PC-3 (cell line): ENCODE data around the gene KCNQ1. TPM values are rescaled to one million over a fixed set of nuclear protein-coding genes. Genes with fewer than 3 reads are reported as not detected.

Experiments used
- ATAC-seq: fragments of 200-7000 bp; cut with Tn5 transposase; 2 replicates; pipeline ENCODE4 v1.9.1; 2020; ENCODE audit warnings: mild to moderate bottlenecking, moderate library complexity
- BruUV-seq: library from RNA; stranded (reverse); fragments of 400-500 nt; replicated peaks from 2 replicates; lab custom pipeline; 2021; lab: Mats Ljungman, UMichigan
- CTCF ChIA-PET: fragments of 300-600 bp; sonication (Branson Sonifier 250); formaldehyde crosslinking; loops from one replicate; lab custom pipeline; 2022; ENCODE audit warnings: antibody characterized with exemption; lab: Charles Lee
- POLR2A ChIA-PET: fragments of 300-600 bp; sonication (Branson Sonifier 250); formaldehyde crosslinking; loops from one replicate; lab custom pipeline; 2022; ENCODE audit warnings: antibody characterized with exemption; ENCODE audit not compliant: unreplicated experiment; lab: Charles Lee
- DNase-seq: peaks from one replicate; pipeline ENCODE4 v3.0.0-alpha.2; 2015
- H2AFZ ChIP-seq: fragments of 300-600 bp; sonication (generic); 2 replicates; pipeline ENCODE4 v1.6.0; 2016; ENCODE audit warnings: antibody characterized with exemption, low read length
- H3F3A ChIP-seq: fragments of 300-600 bp; sonication (generic); one replicate; pipeline ENCODE4 v1.6.0; 2017; ENCODE audit warnings: antibody characterized with exemption, low read length, control low read depth, mild to moderate bottlenecking; ENCODE audit not compliant: unreplicated experiment
- H3K27ac ChIP-seq: fragments of 300-600 bp; sonication (generic); 2 replicates; pipeline ENCODE4 v1.5.1; 2016; ENCODE audit warnings: mild to moderate bottlenecking, low read length
- H3K27me3 ChIP-seq: fragments of 300-600 bp; sonication (generic); 2 replicates; pipeline ENCODE4 v1.6.1; 2016; ENCODE audit warnings: low read length, mixed read lengths
- H3K36me3 ChIP-seq: fragments of 300-600 bp; sonication (generic); 2 replicates; pipeline ENCODE4 v1.6.1; 2016; ENCODE audit warnings: low read depth, mixed run types, low read length, mixed read lengths
- H3K4me1 ChIP-seq: fragments of 300-600 bp; sonication (generic); 2 replicates; pipeline ENCODE4 v1.5.1; 2016; ENCODE audit warnings: low read length; ENCODE audit not compliant: insufficient read depth
- H3K4me2 ChIP-seq: fragments of 300-600 bp; sonication (generic); 2 replicates; pipeline ENCODE4 v1.6.0; 2016; ENCODE audit warnings: low read length
- H3K4me3 ChIP-seq: fragments of 300-600 bp; sonication (generic); 2 replicates; pipeline ENCODE4 v1.5.1; 2016; ENCODE audit warnings: mild to moderate bottlenecking, low read length, mixed read lengths
- H3K79me2 ChIP-seq: fragments of 300-600 bp; sonication (generic); 2 replicates; pipeline ENCODE4 v1.6.1; 2017; ENCODE audit warnings: low read length, mixed read lengths
- H3K9ac ChIP-seq: fragments of 300-600 bp; sonication (generic); 2 replicates; pipeline ENCODE4 v1.6.0; 2016; ENCODE audit warnings: mild to moderate bottlenecking, low read length
- H3K9me2 ChIP-seq: fragments of 300-600 bp; sonication (generic); replicated peaks from 2 replicates; pipeline ENCODE4 v1.6.1; 2016; ENCODE audit warnings: mixed run types, low read length, mixed read lengths
- H3K9me3 ChIP-seq: fragments of 300-600 bp; sonication (generic); 2 replicates; pipeline ENCODE4 v1.6.1; 2016; ENCODE audit warnings: low read length, mixed read lengths
- H4K20me1 ChIP-seq: fragments of 300-600 bp; sonication (generic); 2 replicates; pipeline ENCODE4 v1.6.1; 2016; ENCODE audit warnings: low read length, mixed read lengths
- EZH2 ChIP-seq: fragments of 300-600 bp; sonication (generic); IDR thresholded peaks from one replicate; pipeline ENCODE4 v1.6.1; 2017; ENCODE audit warnings: antibody characterized with exemption, mild to moderate bottlenecking, low read length; ENCODE audit not compliant: unreplicated experiment
- EZH2phosphoT487 ChIP-seq: fragments of 300-600 bp; sonication (generic); IDR thresholded peaks from 2 replicates; pipeline ENCODE4 v1.6.1; 2018; ENCODE audit warnings: mild to moderate bottlenecking, antibody characterized with exemption, low read length, borderline replicate concordance
- intact Hi-C: fragments of 100-400 bp; cut with micrococcal nuclease; formaldehyde crosslinking; loops from 2 replicates; pipeline ENCODE4 v1.9.0; 2023
- total RNA-seq: library from RNA; depleted of rRNA; stranded (reverse); fragments of >200 nt; gene quantifications from 2 replicates; pipeline ENCODE4 v1.2.3, GENCODE V29; 2014
- TF ChIP-seq, protein P1 (sequence below): fragments of 300-600 bp; sonication (generic); conservative IDR thresholded peaks from 2 replicates; pipeline ENCODE4 v1.5.1; 2017; ENCODE audit warnings: antibody characterized with exemption, low read depth, mild to moderate bottlenecking, low read length

The KCNQ1 gene
- total RNA-seq, 1 experiment from 2014 or later = 0.40 TPM

DNA sequence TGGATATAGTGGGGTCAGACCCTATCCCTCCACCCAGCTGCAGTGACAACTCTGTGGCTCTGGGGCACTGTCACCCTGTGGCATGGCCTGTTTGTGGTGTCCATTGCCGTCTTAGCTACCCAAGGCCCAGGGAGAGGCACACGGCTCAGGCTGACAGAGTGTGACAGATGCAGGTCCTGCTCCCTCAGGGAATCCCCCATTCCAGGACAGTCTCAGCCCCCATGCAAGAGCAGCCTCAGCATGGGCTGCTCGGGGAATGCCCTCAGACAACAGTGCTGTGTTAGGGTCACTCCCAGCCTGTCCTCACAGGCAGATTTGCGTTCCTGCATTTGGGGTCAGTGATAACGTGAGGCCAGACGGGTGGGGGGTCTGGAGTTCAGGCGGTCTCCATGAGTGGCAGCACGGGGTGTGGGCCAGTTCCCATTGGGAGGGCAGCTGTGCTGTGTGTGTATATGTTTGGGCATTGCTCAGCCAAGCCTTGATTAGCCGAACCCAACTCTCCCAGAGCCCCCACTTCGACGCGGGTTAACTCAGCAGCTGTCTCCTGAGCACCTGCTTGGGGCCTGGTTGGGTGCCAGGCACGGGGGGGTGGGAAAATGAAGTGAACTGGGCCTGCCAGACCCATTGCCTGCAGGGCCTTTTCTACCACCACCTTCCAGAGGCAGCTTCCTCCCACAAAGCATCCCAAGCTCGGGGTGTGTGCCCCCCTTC, 260.2 kb downstream of the KCNQ1 start:
- Histone ChIP-seq H3F3A (no peaks in the 10 kb centered on the region), H3K4me2 (no peak overlapping the region), H3K9ac (no peak overlapping the region), H3K4me1 (peaks cover 4% of the 10 kb centered on the region; the same call in 1 of the 2 replicates), H3K27ac (no peak overlapping the region), H3K27me3 (0 out of 2 replicates have a peak, but pooled peaks cover 3% of the 10 kb centered on the region), H3K36me3 (no peaks in the 10 kb centered on the region), H4K20me1 (no peaks in the 10 kb centered on the region), H3K9me2 (no peaks in the 10 kb centered on the region), H3K79me2 (no peaks in the 10 kb centered on the region), H2AFZ (no peak overlapping the region), H3K4me3 (no peak overlapping the region), H3K9me3 (no peaks in the 10 kb centered on the region)
- ATAC-seq (no peak), DNase-seq (no peak)
- intact Hi-C loops = no loop called here
- POLR2A ChIA-PET = no interaction called here
- CTCF ChIA-PET = no interaction called here
- no TSS peak for BruUV-seq
- TF ChIP-seq EZH2 (no peak), EZH2phosphoT487 (no peak)
- TF ChIP-seq, protein P1, sequence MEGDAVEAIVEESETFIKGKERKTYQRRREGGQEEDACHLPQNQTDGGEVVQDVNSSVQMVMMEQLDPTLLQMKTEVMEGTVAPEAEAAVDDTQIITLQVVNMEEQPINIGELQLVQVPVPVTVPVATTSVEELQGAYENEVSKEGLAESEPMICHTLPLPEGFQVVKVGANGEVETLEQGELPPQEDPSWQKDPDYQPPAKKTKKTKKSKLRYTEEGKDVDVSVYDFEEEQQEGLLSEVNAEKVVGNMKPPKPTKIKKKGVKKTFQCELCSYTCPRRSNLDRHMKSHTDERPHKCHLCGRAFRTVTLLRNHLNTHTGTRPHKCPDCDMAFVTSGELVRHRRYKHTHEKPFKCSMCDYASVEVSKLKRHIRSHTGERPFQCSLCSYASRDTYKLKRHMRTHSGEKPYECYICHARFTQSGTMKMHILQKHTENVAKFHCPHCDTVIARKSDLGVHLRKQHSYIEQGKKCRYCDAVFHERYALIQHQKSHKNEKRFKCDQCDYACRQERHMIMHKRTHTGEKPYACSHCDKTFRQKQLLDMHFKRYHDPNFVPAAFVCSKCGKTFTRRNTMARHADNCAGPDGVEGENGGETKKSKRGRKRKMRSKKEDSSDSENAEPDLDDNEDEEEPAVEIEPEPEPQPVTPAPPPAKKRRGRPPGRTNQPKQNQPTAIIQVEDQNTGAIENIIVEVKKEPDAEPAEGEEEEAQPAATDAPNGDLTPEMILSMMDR = no peak

DNA sequence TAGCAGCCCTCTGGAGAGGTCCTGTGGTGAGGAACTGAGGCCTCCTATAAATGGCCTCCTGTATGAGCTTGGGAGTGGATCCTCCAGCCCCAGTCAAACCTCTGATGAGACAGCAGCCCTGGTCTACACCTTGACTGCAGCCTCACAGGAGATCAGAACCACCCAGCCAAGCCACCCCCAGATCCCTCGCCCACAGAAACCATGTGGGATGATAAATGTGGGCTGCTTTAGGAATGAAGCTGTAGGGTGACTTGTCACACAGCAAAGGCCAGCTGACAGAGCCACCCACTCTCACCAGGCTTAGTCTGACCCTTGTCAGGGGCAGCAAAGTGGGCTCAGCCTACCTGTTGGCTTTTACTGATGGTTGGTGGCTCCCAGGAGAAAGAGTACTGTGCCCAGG, 261.5 kb downstream of the KCNQ1 start:
- H3K4me3 ChIP-seq = no peak overlapping the region
- POLR2A ChIA-PET = no interaction called here
- intact Hi-C loops = no loop called here
- ATAC-seq = no peak
- H2AFZ ChIP-seq = no peak overlapping the region
- no peak overlapping the region for H3K4me2 ChIP-seq
- no peak overlapping the region for H3K9ac ChIP-seq
- no peaks in the 10 kb centered on the region for H4K20me1 ChIP-seq
- no peaks in the 10 kb centered on the region for H3K79me2 ChIP-seq
- no peaks in the 10 kb centered on the region for H3F3A ChIP-seq
- DNase-seq = no peak
- H3K4me1 ChIP-seq = no peaks in the 10 kb centered on the region
- H3K9me2 ChIP-seq = no peaks in the 10 kb centered on the region
- H3K9me3 ChIP-seq = no peaks in the 10 kb centered on the region
- no peak overlapping the region for H3K27ac ChIP-seq
- BruUV-seq = no TSS peak
- H3K27me3 ChIP-seq = peaks cover 15% of the 10 kb centered on the region; the same call in 1 of the 2 replicates
- no peaks in the 10 kb centered on the region for H3K36me3 ChIP-seq
- CTCF ChIA-PET = no interaction called here
- TF ChIP-seq, protein P1 = no peak
- no peak for TF ChIP-seq EZH2
- TF ChIP-seq EZH2phosphoT487 = no peak

DNA sequence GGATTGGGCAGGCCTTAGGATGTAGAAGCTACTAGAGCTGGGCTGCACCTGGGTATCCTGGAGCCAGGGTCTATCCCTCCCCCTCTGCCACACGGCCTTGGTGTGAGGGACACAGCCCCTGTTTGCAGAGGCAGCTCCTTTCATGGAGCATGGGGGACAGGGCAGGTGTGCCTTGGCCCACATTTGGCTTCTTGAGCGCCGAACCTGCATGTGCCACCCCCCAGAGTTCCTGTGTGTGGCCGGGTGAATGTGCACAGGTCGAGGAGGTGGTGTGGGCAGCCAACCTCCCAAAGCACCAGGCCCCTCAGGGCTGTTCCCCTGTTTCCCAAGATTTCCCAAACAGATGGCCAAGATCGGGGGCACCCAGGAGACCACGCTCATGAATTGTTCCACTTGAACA, 262.9 kb downstream of the KCNQ1 start:
- CTCF ChIA-PET = no interaction called here
- BruUV-seq = no TSS peak

More for the DNA sequence above, 262.9 kb downstream of the KCNQ1 start:
- intact Hi-C loops = no loop called here
- DNase-seq = no peak
- Histone ChIP-seq H3F3A (no peaks in the 10 kb centered on the region), H3K9ac (no peak overlapping the region), H3K4me1 (no peaks in the 10 kb centered on the region), H3K27me3 (peaks cover 17% of the 10 kb centered on the region; the same call in 1 of the 2 replicates), H3K9me2 (no peaks in the 10 kb centered on the region), H2AFZ (no peak overlapping the region), H4K20me1 (no peaks in the 10 kb centered on the region), H3K79me2 (no peaks in the 10 kb centered on the region), H3K4me2 (no peak overlapping the region), H3K4me3 (no peak overlapping the region), H3K9me3 (no peaks in the 10 kb centered on the region), H3K27ac (no peak overlapping the region), H3K36me3 (no peaks in the 10 kb centered on the region)
- TF ChIP-seq, protein P1 = no peak
- TF ChIP-seq EZH2 (no peak), EZH2phosphoT487 (no peak)
- POLR2A ChIA-PET = no interaction called here
- ATAC-seq = no peak
